NOMO-1 treated with dmso at 0.1 percent for 144 hours (cell line): ENCODE measurements around the gene ATF7.
"Not testable (repeated sequence)": the region's sequence is repeated elsewhere in the genome, so short reads cannot be mapped to it uniquely, and the experiment has no call there.

Experiments used
- DNase-seq: peaks from one replicate; lab custom pipeline; 2025; ENCODE audit not compliant: unreplicated experiment; lab: John Stamatoyannopoulos, UW

Gene ATF7

GRCh38 chr12:53625946-53626701 is at the start of gene ATF7:
Gene ATF7 (minus strand): TSS chr12:53626382. CDS start chr12:53601000, 25,382 bp downstream.
- peak; percentile 95 for DNase-seq

GRCh38 chr12:53674977-53675700 is 49.0 kb upstream of the ATF7 start:
- no peak for DNase-seq

DNA sequence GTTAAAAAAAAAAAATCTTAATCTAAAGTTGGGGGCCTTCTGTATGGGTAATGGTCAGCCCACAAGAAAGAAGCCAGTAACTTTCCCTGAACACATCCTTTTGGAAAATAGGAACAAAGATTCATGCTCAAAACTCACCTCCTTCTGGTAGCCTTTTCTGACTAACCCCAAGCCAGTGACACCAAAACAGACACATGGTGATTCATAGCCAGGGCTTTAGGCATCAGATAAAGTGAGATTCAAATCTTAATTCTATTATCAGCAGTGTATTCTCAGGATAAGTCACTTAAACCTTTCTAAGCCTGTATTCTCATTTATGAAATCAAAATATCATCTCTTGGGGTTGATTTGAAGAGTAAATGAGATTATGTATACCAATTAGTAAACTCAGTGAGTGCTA is 44.8 kb upstream of the ATF7 start:
- no peak for DNase-seq

- no peak for DNase-seq
Observed at GRCh38 chr12:53670308-53670707, 44.1 kb upstream of the ATF7 start.

- no peak for DNase-seq
Observed at GRCh38 chr12:53667080-53667479, 40.9 kb upstream of the ATF7 start.

GRCh38 chr12:53664936-53665335 is 38.8 kb upstream of the ATF7 start:
- no peak for DNase-seq

GRCh38 chr12:53664191-53664590 is 38.0 kb upstream of the ATF7 start:
- DNase-seq = no peak

DNA sequence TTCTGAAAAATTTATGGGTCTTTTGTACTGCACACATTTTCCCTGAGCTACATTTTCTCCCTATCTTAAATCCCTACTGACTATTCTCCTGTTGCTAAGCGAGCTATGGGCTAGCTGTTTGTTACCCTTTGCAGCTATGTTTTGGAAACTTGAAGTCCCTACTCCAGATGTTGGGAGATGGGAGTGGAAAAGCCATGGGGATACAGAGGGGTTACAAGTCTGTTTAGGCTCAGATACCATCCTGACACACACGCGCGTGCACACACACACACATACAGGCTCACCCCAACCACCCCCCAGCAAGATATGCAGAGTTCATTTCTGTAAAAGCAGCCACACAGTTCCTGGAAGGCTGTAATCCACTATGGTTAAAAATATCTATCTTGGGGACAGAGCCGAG is 33.9 kb upstream of the ATF7 start:
- no peak for DNase-seq

- no peak for DNase-seq
Observed at GRCh38 chr12:53659571-53659981, 33.4 kb upstream of the ATF7 start.

- no peak for DNase-seq
Observed at GRCh38 chr12:53659011-53659551, 32.9 kb upstream of the ATF7 start.

DNA sequence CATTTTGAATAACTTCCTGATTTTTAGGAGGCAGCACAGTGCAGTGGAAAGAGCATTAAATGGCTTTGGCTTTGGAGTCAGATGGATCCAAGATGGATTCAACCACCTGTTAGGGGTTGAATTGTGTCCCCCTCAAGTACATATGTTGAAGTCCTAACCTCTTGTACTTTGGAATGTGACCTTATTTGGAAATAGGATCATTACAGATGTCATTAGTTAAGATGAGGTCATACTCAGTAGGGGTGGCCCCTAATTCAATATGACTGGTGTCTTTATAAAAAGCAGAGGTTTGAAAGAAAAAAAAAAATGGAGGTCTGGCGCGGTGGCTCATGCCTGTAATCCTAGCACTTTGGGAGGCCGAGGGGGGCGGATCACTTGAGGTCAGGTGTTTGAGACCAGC is 30.9 kb upstream of the ATF7 start:
- no peak for DNase-seq

- no peak for DNase-seq
Observed at GRCh38 chr12:53653595-53653994, 27.4 kb upstream of the ATF7 start.

DNA sequence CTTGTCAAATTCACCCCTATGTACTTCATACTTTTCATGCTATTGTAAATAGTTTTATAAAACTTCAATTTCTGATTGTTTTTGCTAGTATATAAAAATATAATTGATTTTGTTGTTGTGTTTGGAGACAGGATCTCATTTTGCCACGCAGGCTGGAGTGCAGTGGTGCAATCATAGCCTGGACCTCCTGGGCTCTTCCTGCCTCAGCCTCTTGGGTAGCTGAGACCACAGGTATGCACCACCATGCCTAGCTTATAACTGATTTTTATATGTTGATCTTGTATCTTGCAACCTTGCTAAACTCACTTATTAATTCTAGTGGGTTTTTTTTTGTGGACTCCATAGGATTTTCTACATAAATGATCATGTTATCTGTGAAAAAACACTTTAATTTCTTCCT is 26.2 kb upstream of the ATF7 start:
- no peak for DNase-seq

DNA sequence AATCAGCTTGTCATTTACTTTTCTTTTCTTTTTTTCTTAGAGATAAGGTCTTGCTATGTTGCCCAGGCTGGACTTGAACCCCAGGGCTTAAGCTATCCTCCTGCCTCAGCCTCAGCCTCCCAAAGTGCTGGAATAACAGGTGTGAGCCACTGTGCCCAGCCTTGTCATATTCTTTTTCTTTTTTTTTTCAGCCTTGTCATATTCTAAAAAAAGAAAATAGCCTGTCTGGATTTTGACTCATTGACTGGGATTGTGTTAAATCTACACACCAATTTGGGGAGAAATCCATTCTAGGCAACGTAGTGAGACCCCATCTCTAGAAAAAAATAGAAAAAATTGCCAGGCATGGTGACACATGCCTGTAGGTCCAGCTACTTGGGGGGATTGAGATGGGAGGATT is 25.6 kb upstream of the ATF7 start:
- DNase-seq = no peak

- not testable (repeated sequence) for DNase-seq
Observed at GRCh38 chr12:53646300-53646699, 20.1 kb upstream of the ATF7 start.

GRCh38 chr12:53645165-53645564 is 19.0 kb upstream of the ATF7 start:
- DNase-seq = no peak

- DNase-seq = no peak
Observed at GRCh38 chr12:53644133-53644532, 18.0 kb upstream of the ATF7 start.

- no peak for DNase-seq
Observed at GRCh38 chr12:53643232-53643979, 17.2 kb upstream of the ATF7 start.

GRCh38 chr12:53638057-53638456 is 11.9 kb upstream of the ATF7 start:
- DNase-seq = no peak

GRCh38 chr12:53636641-53637040 is 10.5 kb upstream of the ATF7 start:
- no peak for DNase-seq

DNA sequence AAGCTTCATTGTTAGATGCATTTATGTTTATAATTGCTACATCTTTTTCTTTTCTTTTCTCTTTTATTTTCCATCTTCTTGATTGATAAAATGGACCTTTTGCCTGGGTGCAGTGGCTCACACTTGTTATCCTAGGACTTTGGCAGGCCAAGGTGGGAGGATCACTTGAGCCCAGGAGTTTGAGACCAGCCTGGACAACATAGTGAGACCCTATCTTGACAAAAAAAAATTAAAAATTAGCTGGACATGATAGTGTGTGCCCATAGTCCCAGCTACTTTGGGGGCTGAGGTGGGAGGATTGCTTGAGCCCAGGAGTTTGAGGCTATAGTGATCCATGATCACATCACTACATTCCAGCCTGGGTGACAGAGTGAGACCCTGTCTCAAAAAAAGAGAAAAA is 9.5 kb upstream of the ATF7 start:
- DNase-seq = not testable (repeated sequence)

DNA sequence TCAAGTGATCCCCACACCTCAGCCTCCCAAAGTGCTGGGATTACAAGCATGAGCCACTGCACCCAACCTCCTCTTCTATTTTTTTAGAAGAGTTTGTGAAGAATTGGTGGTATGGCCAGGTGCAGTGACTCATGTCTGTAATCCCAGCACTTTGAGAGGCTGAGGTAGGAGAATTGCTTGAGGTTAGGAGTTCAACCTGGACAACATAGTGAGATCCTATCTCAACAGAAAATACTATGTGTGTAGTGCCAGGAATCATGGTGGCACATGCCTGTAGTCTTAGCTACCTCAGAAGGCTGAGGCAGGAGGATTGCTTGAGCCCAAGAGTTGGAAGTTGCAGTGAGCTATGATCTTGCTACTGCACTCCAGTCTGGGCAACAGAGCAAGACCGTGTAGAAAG is 5.5 kb upstream of the ATF7 start:
- no peak for DNase-seq
